Stimulated activated CD8-positive, alpha-beta memory T cell treated with anti-CD3 and anti-CD28 coated beads, Interleukin-12 subunit alpha, Interleukin-12 subunit beta, amount 100 ng/mL, for 4 hours (primary cell): ENCODE measurements around the gene CRACDL.

ENCODE experiments used
- DNase-seq: peaks from one replicate; pipeline ENCODE4 v3.0.0-alpha.2; 2020; ENCODE audit warnings: low read depth

Gene CRACDL

DNA sequence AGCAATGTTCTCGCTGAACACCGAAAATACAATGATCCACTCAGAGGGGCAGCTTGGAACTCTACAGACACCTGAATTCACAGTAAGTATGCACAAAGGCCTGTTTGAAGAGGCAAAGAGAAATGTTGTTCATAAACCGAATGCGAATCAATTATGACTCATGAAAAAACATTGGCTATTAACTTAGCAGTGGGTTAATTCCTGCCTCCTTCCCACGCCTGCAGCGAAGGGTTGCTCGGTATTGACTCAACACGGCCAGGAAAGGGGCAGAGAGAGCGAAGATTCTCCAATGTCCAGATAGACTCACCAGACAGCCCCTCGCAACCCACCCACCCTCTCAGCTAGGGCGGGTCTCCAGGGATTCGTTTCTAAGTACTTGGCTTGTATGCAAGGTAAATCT is 9.4 kb downstream of the CRACDL start:
- no peak for DNase-seq

DNA sequence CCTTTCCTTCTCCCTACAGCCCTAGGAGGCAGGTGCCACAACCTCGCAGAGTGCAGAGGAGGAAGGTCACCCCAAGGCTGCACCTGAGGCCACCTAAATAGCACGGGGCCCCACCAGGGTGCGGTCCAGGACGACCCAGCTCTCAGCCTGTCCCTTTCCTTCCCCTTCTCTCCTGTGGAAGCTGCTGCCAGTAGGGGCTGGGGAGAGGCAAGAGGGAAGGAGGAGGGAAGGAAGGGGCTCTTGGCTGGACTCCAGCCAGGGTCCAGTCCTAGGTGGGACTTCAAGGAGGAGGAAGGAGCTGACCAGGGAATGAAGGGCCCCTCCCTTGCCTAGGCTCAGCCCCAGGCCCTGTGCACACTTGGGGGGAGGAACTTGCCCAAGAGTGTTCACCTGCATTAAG is 11.1 kb downstream of the CRACDL start:
- no peak for DNase-seq

DNA sequence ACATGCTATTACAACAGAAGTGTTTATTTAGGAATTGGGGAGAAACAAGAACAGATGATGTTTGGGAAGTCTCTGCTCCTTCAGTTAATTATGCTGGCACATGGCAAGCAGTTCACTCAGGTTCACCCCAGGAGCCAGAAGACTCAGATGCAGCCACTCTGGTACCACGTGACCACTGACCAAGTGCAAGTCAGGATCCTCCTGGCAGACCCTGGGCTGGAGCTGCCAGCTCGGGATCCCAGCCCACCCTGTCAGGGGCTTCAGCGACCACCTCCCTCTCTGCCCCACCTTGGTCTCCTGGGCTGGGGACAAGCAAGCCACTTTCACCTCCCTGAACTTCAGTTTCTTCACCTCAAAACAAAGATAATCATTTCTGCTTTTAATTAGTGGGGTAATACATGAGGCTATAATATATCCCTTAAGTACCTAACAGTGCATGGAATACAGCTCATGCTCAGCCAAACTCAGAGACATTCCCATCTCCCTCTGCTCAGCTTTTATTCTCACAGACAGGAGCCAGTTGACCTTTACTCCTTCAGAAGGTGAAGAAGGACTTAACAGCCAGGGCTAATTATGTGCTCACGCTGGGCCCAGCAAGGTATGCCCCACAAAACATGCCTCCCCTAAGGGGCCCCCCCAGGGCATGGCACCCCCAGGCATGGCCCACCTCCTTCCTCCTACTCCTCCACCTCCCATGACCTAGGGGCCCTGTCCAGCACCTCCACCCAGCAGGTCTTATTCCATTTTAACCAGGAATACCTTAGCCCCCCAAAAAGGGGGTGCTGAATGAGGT is 11.8 kb downstream of the CRACDL start:
- DNase-seq = no peak

DNA sequence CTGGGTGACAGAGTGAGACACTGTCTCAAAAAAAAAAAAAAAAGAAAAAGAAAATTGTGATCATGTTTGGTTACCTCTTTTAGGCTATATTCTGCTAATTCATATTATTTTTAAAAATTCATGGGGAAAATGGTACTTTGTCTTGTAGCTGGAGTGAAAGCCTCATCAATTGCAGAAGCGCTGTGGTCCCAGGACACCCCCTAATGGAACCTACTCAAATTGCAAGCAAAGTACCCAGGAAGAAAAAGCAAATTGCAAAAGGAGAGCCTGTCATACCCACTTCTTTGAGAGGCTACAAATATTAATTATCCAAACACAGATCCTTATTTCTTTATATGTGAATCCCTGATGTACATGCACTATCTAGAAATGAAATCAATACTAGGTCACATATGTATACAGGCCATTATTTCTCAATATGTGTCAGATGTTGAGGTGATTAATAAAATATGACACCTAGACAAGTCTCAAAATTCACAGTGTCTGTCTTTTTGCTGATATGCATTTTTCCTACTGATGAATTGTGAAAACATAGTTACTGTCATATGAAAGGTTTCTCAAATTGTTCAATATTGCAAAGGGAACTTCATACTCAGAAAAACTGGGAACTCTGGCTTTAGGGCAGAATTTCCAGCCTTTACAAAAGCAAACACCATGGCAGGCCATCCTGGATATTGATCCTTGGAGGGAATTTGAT is 12.6 kb downstream of the CRACDL start:
- no peak for DNase-seq

DNA sequence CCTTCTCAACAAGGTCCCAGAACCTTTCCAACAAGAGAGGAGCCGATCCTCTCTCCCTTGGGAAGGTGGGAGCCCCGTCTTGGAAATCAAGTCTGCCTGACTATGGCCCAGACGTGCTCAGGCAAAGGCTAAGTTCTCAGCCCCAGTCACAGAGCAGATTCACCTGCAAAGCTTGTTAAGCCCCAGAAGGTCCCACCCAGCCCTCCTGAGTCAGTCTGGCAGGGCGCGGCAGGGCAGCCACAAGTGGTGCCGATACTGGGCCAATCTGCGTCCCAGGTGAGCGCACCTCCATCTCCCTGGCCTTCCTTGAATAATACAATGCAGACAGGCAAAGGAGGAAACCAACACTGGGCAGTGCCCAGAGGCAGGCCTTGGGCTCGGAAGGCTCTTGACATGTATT is 15.0 kb downstream of the CRACDL start:
- DNase-seq = no peak

DNA sequence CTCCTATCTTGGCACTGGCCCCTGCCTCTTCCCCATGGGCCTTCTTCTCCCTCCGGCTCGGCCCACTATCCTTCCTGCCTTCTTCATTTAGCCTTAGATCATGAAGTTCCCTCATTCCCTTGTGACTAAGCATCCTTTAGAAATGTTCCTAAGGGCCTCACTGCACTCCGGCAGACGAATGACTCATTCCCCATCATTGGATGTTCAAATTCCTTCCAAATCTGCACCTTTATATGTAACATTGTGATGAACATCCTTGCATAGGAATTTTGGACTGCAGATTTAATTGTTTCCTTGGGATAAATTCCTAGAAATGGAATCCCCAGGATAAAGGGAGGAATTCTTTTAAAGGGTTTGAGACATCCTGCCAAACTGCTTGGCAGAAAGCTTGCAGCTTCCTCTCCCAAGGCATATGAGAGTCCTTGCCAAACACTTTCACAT is 19.0 kb downstream of the CRACDL start:
- no peak for DNase-seq

DNA sequence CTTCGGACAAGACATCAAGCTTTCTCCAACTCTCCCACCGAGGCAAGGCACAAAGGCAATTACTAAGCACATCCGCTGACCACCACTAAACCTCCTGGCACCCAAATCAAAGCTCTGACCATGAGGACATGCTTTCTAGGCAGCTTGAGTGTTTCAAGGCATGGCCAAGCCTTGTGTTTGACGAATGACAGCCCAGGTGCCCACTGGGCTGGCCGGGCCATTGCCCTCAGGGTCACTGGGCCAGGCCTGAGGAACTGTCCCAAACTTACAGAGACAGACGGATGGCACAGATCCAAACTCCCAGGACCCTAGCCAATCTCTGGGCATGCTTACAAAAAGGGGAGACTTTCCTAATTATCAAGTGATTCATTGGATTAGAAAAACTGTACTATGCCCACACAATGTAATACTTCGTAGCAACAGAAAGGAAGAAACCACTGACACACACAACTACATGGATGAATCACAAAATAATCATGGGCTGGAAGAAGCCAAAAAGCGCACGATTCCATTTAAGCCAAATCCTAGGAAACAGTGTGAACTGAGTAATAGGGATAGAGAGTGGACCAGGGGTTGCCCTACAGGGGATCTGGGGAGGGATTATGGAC is 20.2 kb downstream of the CRACDL start:
- no peak for DNase-seq

DNA sequence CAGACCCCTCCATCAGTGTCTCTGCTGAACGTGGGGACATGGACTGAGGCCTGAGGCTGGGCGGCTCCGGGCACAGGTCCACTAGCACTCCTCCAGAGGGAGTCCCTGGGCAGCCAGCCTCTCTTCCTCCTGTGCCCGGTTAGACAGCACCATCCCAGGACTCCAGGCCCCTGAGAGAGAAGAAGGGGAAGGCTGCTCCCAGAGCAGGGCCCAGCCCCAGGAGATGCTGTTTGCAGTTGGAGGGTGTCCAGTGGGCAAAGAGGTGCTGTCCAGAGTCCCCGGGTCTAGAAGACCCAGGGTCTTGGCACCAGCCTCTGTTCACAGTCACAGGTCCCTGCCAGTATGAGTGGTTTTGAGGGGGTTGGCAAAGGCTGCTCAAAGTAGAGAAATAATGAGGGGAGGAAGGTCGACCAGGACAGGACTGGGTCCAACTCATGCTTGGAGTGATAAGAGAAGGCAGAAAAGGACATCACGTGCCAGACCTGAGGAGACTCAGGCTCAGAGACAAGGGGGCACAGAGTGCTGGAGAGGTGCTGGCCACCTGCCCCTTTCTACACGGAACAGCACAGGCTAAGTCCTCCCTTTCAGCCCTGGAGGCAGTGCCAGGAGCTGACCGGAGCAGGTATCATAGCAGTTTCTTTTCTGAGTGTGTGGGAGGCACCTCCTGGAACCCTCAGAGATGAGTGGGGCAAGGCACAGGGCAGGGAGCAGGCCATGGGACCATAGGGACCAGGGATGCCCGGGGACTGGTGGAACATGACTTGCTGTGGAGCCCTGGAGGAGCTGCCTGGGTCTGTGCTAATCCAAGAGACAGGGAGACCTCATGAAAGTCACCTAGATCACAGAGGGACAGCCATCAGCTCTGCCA is 21.1 kb downstream of the CRACDL start:
- DNase-seq = no peak

DNA sequence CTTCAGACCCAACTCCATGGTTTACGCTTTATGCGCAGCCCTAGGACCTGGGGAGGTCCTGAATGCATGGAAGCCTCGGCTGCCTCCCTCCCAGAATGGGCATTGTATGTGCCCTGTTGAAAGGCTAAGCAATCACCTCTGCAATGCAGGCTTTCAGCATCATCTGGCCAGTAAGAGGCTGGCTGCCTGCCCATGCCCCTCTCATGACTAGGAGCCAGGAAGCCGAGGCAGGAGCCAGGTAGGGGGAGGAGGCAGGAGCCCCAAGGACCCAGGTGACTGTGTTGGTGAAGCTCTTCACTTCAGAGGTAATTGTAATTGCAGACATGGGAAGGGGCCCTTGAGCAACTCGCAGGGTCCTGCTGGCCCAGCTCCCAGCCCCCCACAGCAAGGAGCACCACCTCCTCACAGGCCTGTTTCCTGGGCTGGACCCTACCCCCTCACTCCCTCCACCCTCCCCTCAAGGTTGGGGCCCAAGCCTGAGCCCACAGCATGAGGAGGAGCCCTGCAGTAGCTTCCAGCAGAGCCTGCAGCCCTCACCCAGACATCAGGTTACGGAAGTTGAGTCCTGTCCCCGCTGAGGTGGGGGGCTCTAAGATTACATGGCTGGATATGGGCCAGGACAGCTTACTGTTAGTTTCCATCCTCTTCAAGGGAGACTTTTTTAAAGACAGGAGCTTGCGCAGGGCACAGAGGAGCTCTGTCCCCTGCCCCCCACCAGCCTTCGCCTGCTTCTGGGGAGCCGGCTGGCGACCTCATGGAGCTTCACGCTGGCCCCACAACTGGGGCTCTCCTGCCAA is 21.9 kb downstream of the CRACDL start:
- no peak for DNase-seq

DNA sequence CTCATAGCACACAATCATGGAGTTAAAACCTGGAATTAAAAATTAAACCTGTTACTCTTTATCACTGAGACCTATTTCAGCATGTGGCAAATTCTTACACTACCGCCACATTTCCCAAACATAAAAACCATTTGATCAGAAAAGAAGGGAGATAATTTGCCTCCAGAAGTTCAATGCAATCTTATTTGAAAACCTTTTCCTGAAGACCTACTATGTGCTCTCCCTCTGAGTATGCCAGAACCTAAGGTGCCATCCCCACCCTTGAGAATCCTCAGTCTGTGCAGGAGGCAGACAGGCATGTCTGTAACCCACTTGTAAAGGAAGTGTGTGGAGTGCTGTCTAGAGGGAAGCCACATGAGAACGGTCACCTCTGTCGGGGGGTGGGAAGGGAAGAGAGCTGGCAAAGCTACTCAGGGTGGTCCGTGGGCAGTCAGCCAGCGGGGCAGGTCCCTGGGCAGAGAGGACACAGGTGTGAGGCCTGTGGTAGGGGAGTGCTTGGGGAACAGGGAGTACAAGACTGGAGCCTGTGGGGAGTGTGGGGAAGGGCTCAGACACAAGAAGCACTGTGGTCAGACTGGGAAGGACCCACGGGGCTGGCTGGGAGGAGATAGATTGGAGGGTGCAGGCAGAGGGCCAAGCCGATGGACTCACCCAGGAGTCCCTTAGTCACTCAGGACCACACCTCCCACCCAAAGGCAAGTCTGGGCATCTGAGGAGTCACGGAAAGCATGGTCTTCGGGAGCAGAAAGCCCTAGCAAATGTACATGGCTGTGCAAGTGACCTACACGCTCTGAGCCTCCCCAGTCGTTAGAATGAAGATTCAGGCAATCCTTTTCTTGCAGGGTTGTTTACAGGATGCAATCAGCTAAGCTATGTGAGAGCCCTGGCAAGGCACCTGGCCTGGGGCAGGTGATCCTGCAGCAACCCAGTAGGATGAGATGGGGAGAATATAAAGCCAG is 22.8 kb downstream of the CRACDL start:
- no peak for DNase-seq

DNA sequence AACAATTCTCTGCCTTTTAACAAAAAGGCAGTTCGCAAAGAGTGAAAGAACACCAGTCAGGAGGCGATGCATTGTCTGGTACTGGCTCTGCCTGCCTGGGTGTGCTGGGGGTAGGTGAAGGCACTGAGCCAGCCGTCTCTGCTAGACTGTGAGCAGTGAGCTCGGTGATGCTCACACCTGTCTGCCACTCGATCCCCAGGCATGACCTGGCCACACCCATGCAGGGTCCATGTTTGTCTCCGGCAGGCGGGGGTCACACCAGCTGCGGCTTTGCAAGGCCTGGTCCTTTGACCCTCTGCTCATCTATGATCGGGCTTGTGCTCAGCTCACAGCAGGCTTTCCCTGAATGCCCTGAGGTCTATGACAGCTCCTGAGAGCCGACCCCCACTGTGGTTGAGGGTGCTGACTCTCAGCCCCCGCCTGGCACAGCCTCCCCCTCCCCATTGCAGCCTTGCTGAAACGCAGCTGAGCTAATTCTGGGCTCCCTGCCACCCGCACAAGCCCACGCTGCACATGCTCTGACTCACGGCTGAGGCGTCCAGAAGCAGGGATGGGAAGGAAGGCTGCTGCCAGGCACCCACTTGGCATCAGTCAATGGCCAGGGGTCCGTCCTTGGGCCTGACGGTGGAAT is 23.7 kb downstream of the CRACDL start:
- DNase-seq = no peak

DNA sequence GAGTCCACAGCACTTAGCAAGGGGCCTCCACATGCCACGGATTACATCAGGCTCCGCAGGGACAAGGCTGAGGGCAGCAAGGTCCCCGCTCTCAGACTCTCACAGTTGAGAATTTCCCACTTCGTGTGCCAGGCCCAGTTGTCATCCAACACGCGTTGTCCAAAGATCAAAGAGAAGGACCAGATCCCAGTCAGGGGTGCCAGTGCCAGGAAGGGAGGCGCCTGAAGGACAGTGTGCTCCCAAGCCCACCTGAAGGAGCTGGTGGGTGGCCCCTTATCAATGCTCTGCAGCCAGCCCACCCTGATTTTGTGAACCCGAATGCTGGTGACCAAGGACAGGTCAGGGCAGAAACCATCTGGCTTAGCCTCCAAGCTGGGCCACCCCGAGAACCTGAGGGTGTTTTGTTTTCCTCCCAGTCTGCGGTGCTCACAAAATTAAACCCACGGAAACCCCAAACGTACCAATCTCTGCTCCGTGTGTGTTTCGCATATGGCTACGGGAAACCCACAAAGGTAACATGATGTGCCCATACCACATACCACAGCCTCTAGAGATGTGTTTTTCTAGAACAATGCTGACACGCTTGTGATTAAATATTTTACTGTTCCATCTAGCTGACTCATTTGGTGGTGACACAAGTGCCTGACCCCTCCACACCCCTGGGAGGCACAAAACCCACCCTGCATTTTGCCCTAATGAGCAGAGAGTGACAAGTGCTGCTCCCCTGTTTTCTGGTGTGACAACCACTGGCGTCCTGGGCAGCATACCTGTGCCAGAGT is 24.5 kb downstream of the CRACDL start:
- DNase-seq = no peak

DNA sequence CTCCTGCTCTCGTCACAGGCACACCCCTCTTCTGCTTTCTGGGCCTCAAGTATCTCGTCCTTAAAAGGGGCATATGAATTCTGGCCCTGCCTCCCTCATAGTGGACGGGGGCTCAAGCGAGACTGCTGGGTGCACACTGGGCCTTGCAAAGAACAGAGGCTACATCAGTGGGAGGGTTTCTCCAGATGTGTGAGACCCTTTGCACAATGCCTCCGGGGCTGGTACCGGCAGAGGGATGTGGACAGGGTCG is 25.0 kb downstream of the CRACDL start:
- no peak for DNase-seq

DNA sequence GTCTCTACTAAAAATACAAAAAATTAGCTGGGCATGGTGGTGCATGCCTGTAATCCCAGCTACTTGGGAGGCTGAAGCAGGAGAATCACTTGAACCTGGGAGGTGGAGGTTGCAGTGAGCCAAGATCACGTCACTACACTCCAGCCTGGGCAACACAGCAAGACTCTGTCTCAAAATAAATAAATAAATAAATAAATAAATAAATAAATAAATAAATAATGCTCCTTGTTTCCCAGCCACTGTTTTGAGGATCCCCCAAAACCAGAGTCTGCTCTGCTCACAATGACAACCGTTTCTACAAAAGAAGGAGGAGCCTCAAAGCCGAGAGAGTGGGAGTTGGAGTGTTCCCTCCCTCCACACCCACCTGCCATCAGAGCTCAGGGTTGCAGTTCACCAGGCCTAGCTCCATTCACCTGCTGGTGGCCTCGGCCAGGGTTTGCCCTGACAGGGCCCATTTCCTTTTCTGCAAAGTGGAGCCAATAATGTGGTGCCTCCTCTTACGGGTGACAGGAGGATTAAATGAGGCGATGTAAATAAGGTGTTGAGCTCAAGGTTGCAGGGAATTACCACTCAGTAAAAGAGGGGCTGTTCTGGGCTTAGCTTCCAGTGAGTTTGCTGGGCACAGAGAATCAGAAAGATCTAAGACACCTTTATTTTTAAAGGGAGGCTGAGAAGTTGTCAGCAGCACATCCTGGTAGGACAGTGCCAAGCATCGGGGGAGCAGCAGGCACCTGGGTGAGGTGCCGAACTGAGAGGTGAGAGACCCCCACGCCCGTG is 25.5 kb downstream of the CRACDL start:
- DNase-seq = no peak

DNA sequence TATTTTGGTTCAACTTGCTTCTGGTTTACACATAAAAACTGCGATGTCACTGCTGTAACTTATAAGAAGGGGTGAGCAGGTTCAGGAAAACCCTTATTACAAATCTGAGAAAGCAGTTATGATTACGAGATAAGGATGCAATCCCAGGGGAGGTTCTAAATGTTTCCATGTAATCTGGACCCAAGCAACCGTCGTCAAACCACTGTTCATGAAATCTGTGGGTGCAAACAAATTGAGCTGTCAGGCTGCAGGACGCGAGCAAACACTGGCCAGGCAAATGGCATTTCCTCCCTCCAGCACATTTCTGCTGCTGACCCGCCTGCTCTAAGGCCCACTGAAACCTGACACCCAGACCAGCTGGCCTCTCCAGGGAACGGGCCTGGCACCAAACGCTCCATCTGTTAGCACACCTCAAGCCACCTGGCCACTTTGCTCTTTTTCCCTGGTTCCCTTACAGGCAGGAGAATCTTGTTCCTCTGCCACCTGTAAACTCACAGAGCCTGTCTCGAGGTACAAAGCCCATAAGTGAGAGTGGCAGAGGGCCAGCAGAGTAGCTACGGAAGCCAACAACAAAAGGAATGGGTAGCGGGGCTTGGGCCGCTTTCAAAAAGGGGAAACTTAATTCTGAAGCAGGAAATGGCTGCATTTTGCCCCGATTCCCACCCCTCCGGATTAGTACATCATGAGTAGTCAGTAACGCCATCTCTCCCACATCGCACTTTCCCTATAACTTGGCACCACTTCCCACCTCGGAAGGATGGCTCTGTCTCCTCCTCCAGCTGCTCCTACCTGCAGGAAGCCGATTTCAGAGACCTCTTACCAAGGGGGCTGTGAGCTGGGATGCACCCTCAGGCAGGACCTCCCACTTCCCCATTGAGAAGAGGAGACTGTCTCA is 26.5 kb downstream of the CRACDL start:
- DNase-seq = no peak

DNA sequence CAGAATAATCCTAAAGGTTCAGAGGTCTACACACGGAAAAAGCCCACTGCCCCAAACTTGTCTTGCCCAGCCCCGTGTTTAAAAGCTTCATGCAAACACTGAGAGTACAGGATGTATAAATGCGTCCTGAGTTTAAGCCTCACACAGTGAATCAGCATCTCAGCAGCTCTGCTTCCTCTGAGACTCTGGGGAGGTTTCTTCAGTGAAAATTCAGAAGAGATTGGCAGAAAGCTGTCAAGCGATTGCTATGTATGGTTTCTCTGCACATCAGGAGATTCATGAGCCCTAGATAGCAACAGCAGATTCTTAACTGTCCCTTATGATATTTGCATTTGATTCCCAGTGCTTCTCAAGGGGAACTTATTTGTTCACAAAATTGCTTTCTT is 27.1 kb downstream of the CRACDL start:
- DNase-seq = no peak
